HG02973 (cell line): ENCODE measurements around the gene STARD7.

Experiments
- ATAC-seq: cut with Tn5 transposase; IDR thresholded peaks from one replicate; pipeline ENCODE4 v1.9.1; 2021; ENCODE audit warnings: moderate library complexity; ENCODE audit not compliant: unreplicated experiment

The STARD7 gene

GRCh38 chr2:96198921-96199320 is 9.7 kb downstream of the STARD7 start:
- ATAC-seq: no peak

- ATAC-seq: no peak
Measured at GRCh38 chr2:96197546-96198255, 10.9 kb downstream of the STARD7 start.

- ATAC-seq: no peak
Measured at GRCh38 chr2:96195410-96196066, 13.1 kb downstream of the STARD7 start.

GRCh38 chr2:96191937-96192670 is 16.5 kb downstream of the STARD7 start:
- no peak for ATAC-seq

GRCh38 chr2:96188821-96189526 is 19.7 kb downstream of the STARD7 start:
- no peak for ATAC-seq

GRCh38 chr2:96186562-96186961 is 22.1 kb downstream of the STARD7 start:
- ATAC-seq: no peak

GRCh38 chr2:96185516-96185915 is 23.1 kb downstream of the STARD7 start:
- no peak for ATAC-seq

- no peak for ATAC-seq
Measured at GRCh38 chr2:96184989-96185388, 23.6 kb downstream of the STARD7 start.

- ATAC-seq: no peak
Measured at GRCh38 chr2:96184188-96184587, 24.4 kb downstream of the STARD7 start.

- ATAC-seq: no peak
Measured at GRCh38 chr2:96181529-96181928, 27.1 kb downstream of the STARD7 start.

GRCh38 chr2:96180521-96180920 is 28.1 kb downstream of the STARD7 start:
- ATAC-seq: no peak

- ATAC-seq: no peak
Measured at GRCh38 chr2:96180002-96180401, 28.6 kb downstream of the STARD7 start.

GRCh38 chr2:96176661-96177060 is 32.0 kb downstream of the STARD7 start:
- ATAC-seq: no peak

- no peak for ATAC-seq
Measured at GRCh38 chr2:96175951-96176350, 32.7 kb downstream of the STARD7 start.

- no peak for ATAC-seq
Measured at GRCh38 chr2:96174251-96175144, 34.1 kb downstream of the STARD7 start.

GRCh38 chr2:96171831-96172230 is 36.8 kb downstream of the STARD7 start:
- ATAC-seq: no peak

GRCh38 chr2:96170626-96171025 is 38.0 kb downstream of the STARD7 start:
- no peak for ATAC-seq

GRCh38 chr2:96169868-96170507 is 38.6 kb downstream of the STARD7 start:
- ATAC-seq: no peak

GRCh38 chr2:96167407-96168013 is 41.1 kb downstream of the STARD7 start:
- ATAC-seq: no peak
